Amygdala (tissue), 56 donors: ENCODE measurements around the gene OR2D3.
"Not testable (repeated sequence)": the region's sequence is repeated elsewhere in the genome, so short reads cannot be mapped to it uniquely, and the experiment has no call there.

Experiments
- DNase-seq, 56 donors: peaks; one replicate each; lab custom pipeline; 2025; lab: John Stamatoyannopoulos, UW

OR2D3 gene

GRCh38 chr11:6926208-6927029, 5.6 kb downstream of the OR2D3 start, which contains the start of gene ZNF215:
TSS of gene ZNF215 (plus strand) at chr11:6926426. CDS start at chr11:6932273, 5,847 bp downstream.
- peak in 37 of 56 donors; percentile 2 to 54 (median 20) for DNase-seq

- DNase-seq = no peak
Observed at GRCh38 chr11:6927030-6927617, 6.3 kb downstream of the OR2D3 start.

GRCh38 chr11:6928916-6929315, 8.1 kb downstream of the OR2D3 start:
- no peak for DNase-seq

GRCh38 chr11:6931146-6931713, 10.4 kb downstream of the OR2D3 start:
- no peak for DNase-seq

- DNase-seq = no peak
Observed at GRCh38 chr11:6932145-6932544, 11.3 kb downstream of the OR2D3 start.

GRCh38 chr11:6941970-6942369, 21.2 kb downstream of the OR2D3 start:
- DNase-seq = no peak

GRCh38 chr11:6943131-6943530, 22.3 kb downstream of the OR2D3 start:
- DNase-seq = no peak

- DNase-seq = not testable (repeated sequence)
Observed at GRCh38 chr11:6954248-6954647, 33.4 kb downstream of the OR2D3 start.

- DNase-seq = no peak
Observed at GRCh38 chr11:6962141-6962540, 41.3 kb downstream of the OR2D3 start.

- no peak for DNase-seq
Observed at GRCh38 chr11:6962673-6963072, 41.9 kb downstream of the OR2D3 start.

GRCh38 chr11:6968816-6969215, 48.0 kb downstream of the OR2D3 start:
- DNase-seq = no peak

- not testable (repeated sequence) for DNase-seq
Observed at GRCh38 chr11:6969854-6970253, 49.1 kb downstream of the OR2D3 start.
